Coronary artery (tissue), 2 donors: ENCODE data around the gene TCF21.
A peak's percentile ranks its signal among the peaks of the same experiment; 100 is the strongest.

Source experiments
- DNase-seq: peaks from one replicate; pipeline ENCODE4 v3.0.0-alpha.2; 2017; ENCODE audit warnings: low spot score
- H3K27ac ChIP-seq, 2 donors: fragments of 200-600 bp; sonication (generic); one replicate each; pipeline ENCODE4 v1.5.1; 2016 to 2019
- H3K4me3 ChIP-seq: fragments of 200-600 bp; sonication (generic); 2 replicates; pipeline ENCODE4 v1.5.1; 2016; ENCODE audit warnings: mild to moderate bottlenecking, moderate library complexity
- CTCF ChIP-seq: fragments of 200-600 bp; sonication (generic); IDR thresholded peaks from one replicate; pipeline ENCODE4 v1.5.1; 2019; ENCODE audit warnings: antibody characterized with exemption

Gene TCF21

DNA sequence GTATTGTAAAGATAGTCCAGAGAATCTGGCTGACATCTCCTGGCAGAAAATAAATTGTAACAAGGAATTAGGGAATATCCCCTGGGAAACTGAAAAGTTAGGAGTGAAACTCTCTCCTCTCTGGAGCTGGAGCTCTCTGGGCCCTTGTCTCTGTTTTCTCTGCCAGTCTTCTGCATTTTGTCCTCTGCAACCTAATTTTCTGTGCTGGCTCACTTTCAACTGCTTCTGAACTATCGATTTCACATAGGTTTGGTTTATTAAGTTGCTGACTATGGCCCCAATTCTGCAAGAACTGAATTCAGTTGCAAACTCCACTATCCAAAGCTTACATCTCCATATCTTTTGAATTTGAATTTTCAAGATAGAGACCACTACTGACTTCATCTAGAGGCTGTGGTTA is 9.3 kb downstream of the TCF21 start:
- TF ChIP-seq CTCF: no peak
- DNase-seq: no peak

GRCh38 chr6:133899556-133899955 is 10.6 kb downstream of the TCF21 start:
- Histone ChIP-seq H3K4me3 (no peak overlapping the region), H3K27ac (no peak overlapping the region)
- no peak for DNase-seq
- TF ChIP-seq CTCF: no peak

More for the DNA sequence above, 9.3 kb downstream of the TCF21 start:
- Histone ChIP-seq H3K27ac (no peak overlapping the region), H3K4me3 (no peak overlapping the region)

GRCh38 chr6:133903855-133904254 is 14.9 kb downstream of the TCF21 start:
- Histone ChIP-seq H3K4me3 (no peak overlapping the region), H3K27ac (no peak overlapping the region)
- no peak for TF ChIP-seq CTCF
- DNase-seq: no peak

DNA sequence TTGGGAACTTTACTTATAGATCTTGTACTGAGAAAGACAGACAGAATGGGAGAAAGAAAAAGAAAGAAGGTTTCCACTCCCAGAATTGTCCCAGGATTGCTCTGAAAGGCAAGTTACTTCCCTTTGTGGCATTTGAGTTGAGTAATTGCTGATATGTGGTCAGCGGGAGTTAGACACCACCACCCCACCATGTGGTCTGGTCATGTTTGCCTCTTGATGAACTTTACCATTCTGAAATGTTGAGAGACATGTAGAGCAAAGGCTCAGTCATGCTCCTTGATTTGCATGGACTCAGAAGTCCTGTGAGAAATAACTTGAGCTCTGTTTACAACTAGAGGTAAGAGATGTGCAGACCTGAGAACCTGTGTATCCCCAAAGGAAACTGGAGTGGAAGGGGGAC is 17.1 kb downstream of the TCF21 start:
- H3K27ac ChIP-seq: no peak overlapping the region
- no peak for TF ChIP-seq CTCF
- no peak for DNase-seq
- H3K4me3 ChIP-seq: no peak overlapping the region

GRCh38 chr6:133916650-133917151 is 27.8 kb downstream of the TCF21 start:
- no peak overlapping the region for H3K27ac ChIP-seq
- H3K4me3 ChIP-seq: no peak overlapping the region

DNA sequence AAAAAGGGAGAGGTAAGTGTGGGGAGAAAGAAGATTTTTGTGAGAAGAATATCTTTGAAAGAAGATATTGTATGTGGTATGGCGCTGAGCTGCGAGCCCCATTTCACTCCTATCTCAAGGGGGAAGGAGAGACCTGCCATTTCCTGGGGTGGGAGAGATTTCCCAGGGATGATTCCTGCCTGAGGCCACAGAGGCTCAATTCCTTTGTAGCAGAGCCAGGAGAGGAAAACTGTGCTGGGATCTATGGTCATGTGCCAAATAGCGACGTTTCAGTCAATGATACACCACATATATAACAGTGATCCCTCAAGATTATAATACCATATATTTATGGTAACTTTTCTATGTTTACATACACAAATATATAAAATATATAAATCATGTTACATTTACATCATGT is 28.9 kb downstream of the TCF21 start:
- H3K27ac ChIP-seq: no peak overlapping the region
- no peak for TF ChIP-seq CTCF
- H3K4me3 ChIP-seq: no peak overlapping the region
- no peak for DNase-seq

More at GRCh38 chr6:133916650-133917151, 27.8 kb downstream of the TCF21 start:
- peak; percentile 60 for TF ChIP-seq CTCF
- peak; percentile 86 for DNase-seq

GRCh38 chr6:133918208-133918930 is 29.5 kb downstream of the TCF21 start:
- DNase-seq: no peak
- TF ChIP-seq CTCF: no peak
- no peak overlapping the region for H3K4me3 ChIP-seq
- no peak overlapping the region for H3K27ac ChIP-seq
